Lung (tissue), 12 donors: ENCODE results near the gene ALDH2. TPM values are rescaled to one million over a fixed set of nuclear protein-coding genes. Genes with fewer than 3 reads are reported as not detected.

Source experiments
- ATAC-seq: fragments of 200-7000 bp; cut with Tn5 transposase; one replicate; pipeline ENCODE4 v1.9.1; 2020; ENCODE audit warnings: moderate number of reproducible peaks; ENCODE audit not compliant: insufficient read depth, low FRiP score
- DNase-seq, 3 donors: peaks; one replicate each; pipeline ENCODE4 v3.0.0-alpha.2; 2013 to 2017
- H3K27ac ChIP-seq, 2 donors: one replicate each; pipeline ENCODE4 v1.5.1; 2013; ENCODE audit warnings: mild to moderate bottlenecking in 2 of 2, moderate library complexity in 2 of 2, control low read depth in 1 of 2, inconsistent platforms in 1 of 2, low read depth in 1 of 2, low read length in 1 of 2
- H3K27me3 ChIP-seq, 3 donors: one replicate each; pipeline ENCODE4 v1.5.1; 2013; ENCODE audit warnings: low read length in 2 of 3; ENCODE audit not compliant: control insufficient read depth in 3 of 3, insufficient read depth in 3 of 3
- H3K36me3 ChIP-seq, 4 donors: one replicate each; pipeline ENCODE4 v1.5.1; 2013; ENCODE audit warnings: low read length in 4 of 4, mild to moderate bottlenecking in 1 of 4, moderate library complexity in 1 of 4; ENCODE audit not compliant: control insufficient read depth in 4 of 4, insufficient read depth in 4 of 4
- H3K4me1 ChIP-seq, 5 donors: one replicate each; pipeline ENCODE4 v1.5.1; 2013; ENCODE audit warnings: low read length in 5 of 5, mild to moderate bottlenecking in 2 of 5, moderate library complexity in 1 of 5; ENCODE audit not compliant: control insufficient read depth in 5 of 5, insufficient read depth in 5 of 5
- H3K4me3 ChIP-seq: one replicate; pipeline ENCODE4 v1.5.1; 2013; ENCODE audit warnings: mild to moderate bottlenecking, control low read depth, moderate library complexity
- H3K9ac ChIP-seq, 2 donors: one replicate each; pipeline ENCODE4 v1.5.1; 2013; ENCODE audit warnings: low read length in 2 of 2, control low read depth in 1 of 2; ENCODE audit not compliant: insufficient read depth in 1 of 2
- H3K9me3 ChIP-seq, 4 donors: one replicate each; pipeline ENCODE4 v1.5.1; 2013; ENCODE audit warnings: low read length in 3 of 4, mild to moderate bottlenecking in 1 of 4, moderate library complexity in 1 of 4; ENCODE audit not compliant: control insufficient read depth in 4 of 4, insufficient read depth in 3 of 4
- CTCF ChIP-seq: IDR thresholded peaks from 2 replicates; pipeline ENCODE4 v1.5.1; 2012; ENCODE audit warnings: mild to moderate bottlenecking; ENCODE audit errors: control extremely low read depth, extremely low read depth
- WGBS, 2 donors: extraction: QIAGEN DNeasy Blood & Tissue Kit; methylation state at CpG; one replicate each; pipeline ENCODE4 v1.1.7; 2013; 5-methylcytosine and 5-hydroxymethylcytosine counted together
- polyA plus RNA-seq, 2 donors: library from polyadenylated mRNA; stranded (reverse); fragments of 200-250 nt; gene quantifications; one replicate each; pipeline ENCODE4 v1.2.1, GENCODE V29; 2013
- total RNA-seq, 2 donors: library from RNA; depleted of rRNA in 1 of 2; stranded (reverse); fragments of >200 nt in 1 of 2; gene quantifications; one replicate each; pipeline ENCODE4 v1.2.1, GENCODE V29; 2014 to 2021
- donor health status: control.
- donor health status: control.
- donor health status: Bipolar disorder and iron deficiency.
- donor health status: healthy.
- donor health status: DM: yes; HTN: yes; CAD: no.

ALDH2 gene
- total and polyA plus RNA-seq, 4 donors, result 48.5 to 324 (median 158) TPM

- peaks cover 0 to 2% (median 0%) of the 10 kb centered on the region in 4 donors for H3K36me3 ChIP-seq
- ATAC-seq, result no peak
- H3K9me3 ChIP-seq, result no peaks in the 10 kb centered on the region
- TF ChIP-seq CTCF, result no peak
- 76 to 86% methylated on average over 8 of the region's 8 CpGs for WGBS, 2 donors
- no peak overlapping the region for H3K9ac ChIP-seq
- no peak for DNase-seq
- H3K27ac ChIP-seq, result no peak overlapping the region
- H3K27me3 ChIP-seq, result no peaks in the 10 kb centered on the region
- H3K4me3 ChIP-seq, result no peak overlapping the region
- H3K4me1 ChIP-seq, result peaks cover 3 to 34% (median 27%) of the 10 kb centered on the region in 5 donors
These were observed 2.9 kb downstream of the ALDH2 start for GRCh38 chr12:111769599-111769998.

- Histone ChIP-seq H3K4me3 (no peak overlapping the region), H3K4me1 (peaks cover 10 to 48% (median 35%) of the 10 kb centered on the region in 5 donors), H3K9me3 (no peaks in the 10 kb centered on the region), H3K36me3 (peaks cover 0 to 8% (median 6%) of the 10 kb centered on the region in 4 donors), H3K27me3 (no peaks in the 10 kb centered on the region), H3K9ac (peak overlapping the region in 1 of 2 donors; percentile 27), H3K27ac (peak overlapping the region; percentile 7 to 99)
- TF ChIP-seq CTCF, result no peak
- DNase-seq (peak; percentile 48 to 83 (median 62)), ATAC-seq (peak; percentile 37)
- 28 to 36% methylated on average over 17 of the region's 17 CpGs for WGBS, 2 donors
These were observed 7.2 kb downstream of the ALDH2 start for GRCh38 chr12:111773801-111774551.

- Histone ChIP-seq H3K36me3 (peaks cover 0 to 16% (median 9%) of the 10 kb centered on the region in 4 donors), H3K9me3 (no peaks in the 10 kb centered on the region), H3K4me3 (no peak overlapping the region), H3K4me1 (peaks cover 10 to 47% (median 35%) of the 10 kb centered on the region in 5 donors), H3K27ac (peak overlapping the region; percentile 86 to 99), H3K9ac (peak overlapping the region in 1 of 2 donors; percentile 73), H3K27me3 (no peaks in the 10 kb centered on the region)
- DNase-seq (peak; percentile 92 to 99 (median 97)), ATAC-seq (no peak)
- no peak for TF ChIP-seq CTCF
- WGBS, 2 donors, result 9 to 11% methylated on average over 15 of the region's 15 CpGs
These were observed 8.8 kb downstream of the ALDH2 start for GRCh38 chr12:111775205-111776193.
